EH (cell line): ENCODE data around the gene USF1.
"Not testable (repeated sequence)": the region's sequence is repeated elsewhere in the genome, so short reads cannot be mapped to it uniquely, and the experiment has no call there.

Source experiments
- DNase-seq: peaks from one replicate; pipeline ENCODE4 v3.0.0-alpha.2; 2015; ENCODE audit warnings: low read depth

The USF1 gene

DNA sequence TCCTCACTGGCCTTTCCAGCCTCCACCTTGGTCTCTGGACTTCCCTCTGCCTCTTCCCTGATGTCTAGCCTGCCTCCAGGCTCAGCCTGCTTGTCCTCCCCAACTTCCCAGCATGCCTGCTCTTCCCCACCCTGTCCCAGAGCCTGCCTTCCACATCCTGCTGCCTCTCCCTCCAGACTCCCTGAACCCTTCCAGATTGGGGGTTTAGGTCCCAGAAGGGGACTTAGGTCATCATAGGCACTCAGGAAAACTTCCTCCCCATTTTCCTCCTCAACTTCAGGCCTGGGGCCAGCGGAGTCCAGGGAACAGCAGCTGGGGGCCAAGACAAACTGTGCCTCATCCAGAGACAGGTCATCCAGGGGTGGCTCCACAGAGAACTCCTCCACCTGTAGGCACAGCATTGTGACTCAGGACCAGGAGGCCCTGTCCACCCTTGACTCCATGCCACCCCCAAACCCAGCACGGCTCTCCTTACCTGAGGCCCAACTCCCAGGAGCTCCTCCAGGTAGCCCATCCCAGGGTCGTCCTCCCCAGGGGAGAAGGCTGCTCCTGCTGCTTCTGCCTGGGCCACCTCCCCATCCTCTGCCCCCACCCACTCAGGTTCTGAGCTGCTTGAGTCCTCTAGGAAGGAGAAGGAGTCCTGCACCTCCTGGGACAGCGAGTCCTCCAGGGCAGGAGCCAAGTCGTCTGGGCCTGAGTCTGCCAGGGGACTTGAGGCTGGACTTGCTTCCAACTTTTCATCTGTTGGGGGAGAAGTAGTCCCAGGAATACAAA lies 3.4 kb upstream of the USF1 start:
- no peak for DNase-seq

DNA sequence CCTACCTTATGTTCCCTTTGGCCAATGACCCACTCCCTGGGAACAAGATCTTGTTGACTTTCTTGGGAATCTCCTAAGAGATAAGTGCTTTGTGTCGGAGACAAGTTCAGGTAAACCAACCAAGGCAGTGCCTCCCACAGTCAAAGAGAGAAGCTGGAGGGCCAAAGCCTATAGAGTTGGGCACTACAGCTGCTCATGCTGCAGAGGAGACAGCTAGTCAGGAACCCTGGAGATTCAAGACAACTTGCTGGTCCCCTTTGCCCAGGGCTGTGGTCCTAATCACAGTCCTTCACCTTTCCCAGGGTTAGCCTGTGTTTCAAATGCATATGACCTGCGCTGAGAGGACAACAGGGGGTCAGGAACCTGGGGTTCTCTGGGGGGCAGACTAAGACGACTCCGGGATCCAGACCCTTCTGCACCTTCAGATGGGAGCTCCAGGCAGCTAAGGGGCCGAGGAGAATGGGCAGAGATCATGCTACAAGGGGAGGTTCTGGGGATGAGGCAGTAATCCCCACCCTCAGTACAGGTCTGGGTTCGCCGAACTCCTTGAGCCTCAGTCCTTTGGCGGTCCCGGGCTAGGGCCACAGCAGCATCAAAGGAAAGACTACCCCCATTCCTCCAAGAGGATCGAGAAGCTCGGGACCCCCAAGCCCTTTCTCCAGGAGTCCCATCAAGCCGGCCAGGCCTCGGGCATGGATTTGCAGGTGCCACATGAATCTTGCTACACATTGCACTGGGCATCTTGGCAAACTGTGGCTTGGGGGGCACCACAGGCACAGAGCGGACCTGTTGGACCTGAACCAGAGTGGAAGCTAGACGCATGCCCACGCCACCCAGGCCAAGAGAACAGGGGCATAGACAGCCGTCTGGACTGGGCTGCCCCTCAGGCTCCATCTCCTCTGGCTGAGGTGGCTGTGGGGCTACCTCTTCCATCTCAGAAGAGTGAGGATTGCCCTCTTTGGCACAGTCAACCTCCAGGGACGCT lies 2.0 kb upstream of the USF1 start:
- no peak for DNase-seq

DNA sequence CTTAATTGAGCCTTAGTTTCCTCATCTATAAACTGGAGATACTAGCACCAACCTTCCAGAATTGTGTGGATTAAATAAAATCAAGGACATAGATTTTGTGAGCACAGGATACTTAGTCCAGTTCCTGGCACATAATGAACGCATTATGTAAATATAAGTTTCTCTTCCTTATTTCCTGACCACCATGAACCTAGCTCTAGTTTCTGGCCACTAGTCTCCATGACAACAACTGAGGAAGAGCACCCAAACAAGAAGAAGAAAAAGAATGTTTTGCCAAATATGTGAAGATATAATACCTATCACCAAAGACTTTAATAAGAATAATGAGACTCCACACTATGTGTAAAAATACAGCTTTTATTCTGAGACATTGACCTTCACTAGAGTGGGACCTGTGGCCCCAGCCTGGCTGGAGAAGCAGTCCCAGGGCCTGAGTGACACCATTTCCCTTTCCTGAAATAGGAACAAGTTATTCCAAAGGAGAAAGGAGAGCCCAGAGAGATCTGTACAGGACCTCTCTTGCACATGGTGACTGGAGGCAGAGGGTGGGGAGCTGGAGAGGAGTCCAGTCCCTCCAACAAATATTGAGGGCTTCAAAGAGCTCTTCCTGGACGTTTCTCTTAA lies 940 bp upstream of the USF1 start:
- DNase-seq, result no peak

DNA sequence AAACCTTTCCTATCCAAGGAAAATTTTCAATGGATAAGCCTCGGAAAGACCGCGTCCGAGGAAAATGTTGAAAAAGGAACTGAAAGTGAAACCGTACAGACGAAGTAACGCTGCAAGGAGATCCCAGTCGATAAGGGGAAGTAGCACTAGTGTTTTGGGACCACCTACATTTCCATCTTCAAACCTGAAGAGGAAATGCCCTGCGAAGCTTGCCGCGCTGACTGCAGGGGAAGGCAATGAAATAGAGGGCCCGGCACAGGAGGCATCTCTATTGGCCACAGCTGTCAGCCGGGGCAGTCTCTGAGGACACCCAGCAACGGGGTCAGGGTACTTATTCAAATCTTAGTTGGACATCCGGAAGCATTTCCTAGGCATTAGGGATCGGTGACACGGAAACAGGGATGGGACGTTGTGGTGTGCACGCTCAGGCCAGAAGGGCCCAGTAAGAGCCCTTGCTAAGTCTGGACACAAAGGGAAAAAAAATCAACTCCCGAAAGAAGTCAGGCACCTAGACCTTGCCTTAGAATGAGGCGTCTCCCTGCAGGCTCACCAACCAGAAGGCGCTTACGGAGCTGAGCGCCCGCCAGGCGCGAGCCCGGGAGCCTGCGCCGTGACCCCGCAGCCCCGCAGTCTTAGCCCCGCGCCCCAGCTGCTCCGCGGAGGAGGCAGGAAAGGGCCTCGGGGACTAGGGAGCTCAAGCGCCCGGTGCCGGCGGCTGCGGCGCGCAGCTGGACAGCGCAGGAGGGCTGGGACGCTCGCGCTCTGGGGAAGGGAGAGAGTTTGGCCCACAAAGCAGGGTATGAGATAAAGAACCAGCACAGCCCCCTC lies 655 bp downstream of the USF1 start:
- peak; percentile 80 for DNase-seq

DNA sequence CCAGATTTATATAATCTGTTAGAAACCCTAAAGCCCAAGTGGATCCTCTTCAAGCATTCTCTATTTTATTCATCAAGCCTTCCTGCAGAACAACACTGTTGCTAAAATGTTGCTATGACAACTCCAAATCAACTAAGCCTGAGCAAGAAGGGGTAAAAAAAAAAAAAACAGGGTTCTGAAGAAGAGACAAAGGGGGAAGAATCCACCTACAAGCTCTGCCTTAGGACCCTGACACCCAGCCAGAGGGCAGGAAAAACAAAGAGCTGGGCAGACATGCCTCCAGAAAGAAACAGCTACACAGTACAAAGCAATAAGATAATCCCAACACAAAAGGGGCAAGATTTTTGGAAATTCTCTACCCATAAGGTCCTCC lies 1.3 kb downstream of the USF1 start:
- DNase-seq, result no peak

DNA sequence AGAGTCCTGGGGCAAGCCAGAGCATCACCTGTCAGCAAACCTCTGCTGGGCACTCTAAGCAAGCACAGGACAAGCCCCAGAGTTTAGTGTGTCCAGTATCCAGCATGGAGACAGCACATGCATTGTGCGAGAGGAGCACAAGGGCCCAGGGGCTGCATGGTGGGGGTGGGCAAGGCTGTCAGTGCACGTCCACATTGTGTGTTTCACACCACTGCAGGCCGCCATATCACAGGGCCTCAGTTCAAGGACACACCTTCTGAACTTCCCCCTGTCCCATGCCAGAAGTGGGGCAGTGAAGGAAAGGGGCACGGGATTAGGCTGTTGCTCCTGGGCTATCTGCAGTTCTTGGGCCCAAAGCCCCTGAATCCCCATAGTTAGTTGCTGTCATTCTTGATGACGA lies 6.2 kb downstream of the USF1 start:
- DNase-seq, result no peak

DNA sequence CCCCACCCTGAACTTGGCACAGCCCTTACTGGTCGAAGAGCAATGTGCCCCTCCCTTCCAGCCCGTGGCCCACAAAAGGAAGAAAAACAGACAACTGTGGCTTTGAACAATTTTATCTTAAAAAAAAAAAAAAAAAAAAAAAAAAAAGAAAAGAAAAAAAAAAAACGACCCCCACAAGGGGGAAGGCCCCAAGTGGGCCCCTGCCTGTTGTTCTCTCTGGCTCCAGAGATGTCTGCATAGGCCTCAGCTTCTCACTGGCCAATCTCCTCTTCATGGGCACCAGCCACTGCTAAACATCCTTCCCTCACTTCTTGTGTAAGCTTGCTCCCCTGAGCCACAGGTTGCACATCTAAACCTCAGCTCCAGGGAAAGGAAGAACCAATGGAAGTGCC lies 6.6 kb downstream of the USF1 start:
- no peak for DNase-seq

DNA sequence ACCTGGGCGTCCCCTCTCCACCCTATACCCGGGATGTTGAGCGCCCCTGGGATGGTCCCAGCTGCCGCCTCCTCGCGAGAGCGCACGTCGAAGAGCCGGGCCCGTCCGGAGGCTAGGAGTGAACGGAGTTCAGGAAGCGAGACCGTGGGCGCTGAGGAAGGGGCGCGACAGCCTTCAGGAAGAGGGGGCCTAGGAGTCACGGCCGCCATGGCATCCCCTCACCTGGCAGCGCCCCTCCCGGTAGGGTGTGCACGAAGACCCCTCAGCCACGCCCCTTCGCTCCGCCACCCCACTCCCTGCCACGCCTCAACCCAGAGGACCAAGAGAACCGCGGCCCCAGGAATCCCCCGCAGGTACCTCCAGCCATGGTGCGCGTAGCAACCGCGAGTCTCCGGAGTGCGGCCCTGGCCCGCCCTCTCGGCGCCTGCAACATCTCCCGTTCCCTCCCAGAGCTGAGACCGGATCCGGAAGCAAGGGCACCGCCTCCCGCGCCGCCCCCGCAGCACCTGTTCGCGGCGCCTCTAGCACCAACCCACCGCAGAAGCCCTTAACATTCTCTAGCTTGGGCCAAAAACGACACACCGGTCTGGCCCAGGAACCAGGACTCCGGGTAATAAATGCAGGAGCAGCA lies 7.1 kb downstream of the USF1 start, which contains the start of gene TSTD1:
TSTD1 (minus strand) TSS at position 442 of the 631 bp plus-strand sequence; CDS start at position 367, 75 bp downstream.
- DNase-seq, result no peak

DNA sequence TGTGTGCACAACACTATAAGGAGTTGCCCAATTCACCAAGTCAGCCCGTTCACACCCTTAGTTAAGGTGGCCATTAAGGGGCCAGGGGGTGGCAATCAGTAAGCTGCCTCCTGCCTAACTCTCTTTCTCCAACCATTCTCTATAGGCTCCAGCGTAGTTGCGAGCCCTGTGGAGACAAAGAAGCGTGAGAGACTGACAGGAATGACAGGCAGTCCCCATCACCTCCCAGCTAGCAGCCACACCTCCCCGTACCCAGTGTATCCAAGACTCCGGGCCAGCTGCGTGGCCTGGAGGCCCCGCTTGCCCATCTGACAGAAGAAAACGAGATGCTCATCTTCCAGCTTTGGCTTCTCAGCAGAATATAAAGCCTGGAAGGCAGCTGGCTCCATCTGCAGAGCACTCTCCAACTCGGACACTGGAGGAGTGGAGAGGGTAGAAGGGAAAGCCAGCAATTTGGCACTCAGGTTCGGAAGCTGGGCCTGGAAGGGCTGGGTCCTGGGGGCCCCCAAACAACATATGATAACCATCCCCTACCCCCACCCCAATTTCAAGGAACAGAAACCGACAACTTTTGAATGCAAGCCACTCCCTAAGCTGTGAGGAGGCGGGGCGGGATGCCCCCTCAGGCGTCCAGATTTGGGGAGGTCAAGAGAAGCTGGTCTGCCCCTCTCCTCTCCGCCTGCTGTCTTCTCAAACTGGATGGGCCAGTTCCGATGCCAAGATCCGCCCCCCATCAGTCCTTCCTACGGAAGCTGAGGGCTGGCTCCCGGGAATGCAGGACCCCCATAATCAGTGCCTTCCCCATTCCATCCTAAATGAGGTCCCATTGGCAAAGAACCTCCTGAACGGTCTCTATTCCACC lies 7.9 kb downstream of the USF1 start:
- no peak for DNase-seq

DNA sequence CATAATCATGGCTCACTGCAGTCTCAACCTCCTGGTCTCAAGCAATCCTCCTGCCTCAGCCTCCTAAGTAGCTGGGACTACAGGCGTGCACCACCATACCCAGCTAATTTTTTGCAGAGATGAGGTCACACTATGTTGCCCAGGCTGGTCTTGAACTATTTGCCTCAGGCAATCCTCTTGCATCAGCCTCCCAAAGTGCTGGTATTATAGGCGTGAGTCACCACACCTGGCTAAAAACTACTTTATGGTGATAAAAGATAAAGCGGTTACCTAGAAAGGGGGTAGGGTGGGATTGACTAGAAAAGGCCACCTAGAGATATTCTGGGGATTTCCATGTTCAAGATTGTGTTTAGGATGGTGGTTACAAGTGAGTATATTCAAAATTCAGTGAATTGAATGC lies 12.0 kb downstream of the USF1 start:
- DNase-seq, result peak; percentile 15

DNA sequence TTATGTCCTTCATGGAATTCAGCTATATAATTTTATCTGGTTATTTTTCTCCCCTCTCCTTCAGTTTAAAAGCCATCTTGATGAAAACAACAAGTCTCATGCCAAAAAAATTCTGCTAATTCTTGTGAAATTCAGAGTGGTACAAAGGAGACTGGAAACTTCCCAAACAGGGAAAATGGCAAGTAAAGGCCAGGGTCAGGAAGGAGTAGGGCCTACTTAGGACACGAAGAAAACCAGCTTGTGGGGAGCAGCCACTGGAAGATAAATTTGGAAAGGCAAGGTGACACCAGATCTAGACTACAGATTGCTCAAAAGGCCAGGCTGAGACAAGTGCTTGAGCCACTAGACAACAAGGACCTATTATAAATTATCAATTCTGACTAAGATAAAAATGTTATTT lies 13.4 kb downstream of the USF1 start:
- peak; percentile 12 for DNase-seq

DNA sequence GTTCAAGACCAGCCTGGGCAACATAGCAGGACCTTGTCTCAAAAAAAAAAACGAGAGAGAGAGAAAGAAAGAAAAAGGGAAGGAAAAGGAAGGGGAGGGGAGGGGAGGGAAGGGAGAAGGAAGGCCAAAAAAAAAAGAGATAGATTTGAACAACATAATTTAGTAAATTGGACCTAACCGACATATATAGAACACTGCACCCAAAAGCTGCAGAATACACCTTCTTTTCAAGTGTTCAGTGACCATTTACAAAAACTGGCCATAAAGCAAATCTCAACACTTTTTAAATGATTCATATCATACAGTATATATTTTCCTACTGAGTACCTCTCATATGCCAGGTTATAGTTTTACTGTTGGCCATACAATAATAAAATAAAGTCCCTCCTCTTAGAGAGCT lies 13.9 kb downstream of the USF1 start:
- DNase-seq, result no peak

DNA sequence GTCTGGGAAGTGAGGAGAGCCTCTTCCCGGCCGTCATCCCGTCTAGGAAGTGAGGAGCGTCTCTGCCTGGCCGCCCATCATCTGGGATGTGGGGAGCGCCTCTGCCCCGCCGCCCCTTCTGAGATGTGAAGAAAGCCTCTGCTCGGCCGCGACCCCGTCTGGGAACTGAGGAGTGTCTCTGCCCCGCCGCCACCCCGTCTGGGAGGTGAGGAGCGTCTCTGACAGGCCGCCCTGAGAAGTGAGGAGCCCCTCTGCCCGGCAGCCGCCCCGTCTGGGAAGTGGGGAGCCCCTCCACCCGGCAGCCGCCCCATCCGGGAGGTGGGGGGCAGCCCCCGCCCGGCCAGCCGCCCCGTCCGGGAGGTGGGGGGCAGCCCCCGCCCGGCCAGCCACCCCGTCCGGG lies 16.3 kb downstream of the USF1 start:
- DNase-seq, result not testable (repeated sequence)

DNA sequence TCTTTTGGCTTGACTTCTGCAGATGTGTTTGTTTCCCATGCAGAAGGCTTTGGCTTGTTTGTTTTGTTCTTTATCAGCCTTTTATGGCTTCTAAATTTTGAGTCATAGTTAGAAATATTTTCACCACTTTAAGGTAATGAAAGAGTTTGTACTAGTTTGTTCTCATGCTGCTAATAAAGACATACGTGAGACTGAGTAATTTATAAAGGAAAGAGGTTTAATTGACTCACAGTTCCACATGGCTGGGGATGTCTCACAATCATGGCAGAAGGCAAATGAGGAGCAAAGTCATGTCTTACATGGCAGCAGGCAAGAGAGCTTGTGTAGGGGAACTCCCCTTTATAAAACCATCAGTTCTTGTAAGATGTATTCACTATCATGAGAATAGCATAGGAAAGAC lies 18.8 kb downstream of the USF1 start:
- DNase-seq, result not testable (repeated sequence)

DNA sequence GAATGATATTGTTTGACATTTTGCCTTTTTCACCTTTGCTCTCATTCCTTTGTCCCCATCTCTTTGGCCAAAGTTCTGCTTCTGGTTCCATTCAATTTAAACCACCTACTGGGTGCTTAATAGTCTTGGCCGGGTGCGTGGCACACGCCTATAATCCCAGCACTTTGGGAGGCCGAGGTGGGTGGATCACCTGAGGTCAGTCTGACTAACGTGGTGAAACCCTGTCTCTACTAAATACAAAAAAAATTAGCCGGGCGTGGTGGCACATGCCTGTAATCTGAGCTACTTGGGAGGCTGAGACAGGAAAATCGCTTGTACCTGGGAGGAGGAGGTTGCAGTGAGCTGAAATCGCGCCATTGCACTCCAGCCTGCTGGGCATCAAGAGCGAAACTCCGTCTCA lies 23.3 kb downstream of the USF1 start:
- DNase-seq, result not testable (repeated sequence)

DNA sequence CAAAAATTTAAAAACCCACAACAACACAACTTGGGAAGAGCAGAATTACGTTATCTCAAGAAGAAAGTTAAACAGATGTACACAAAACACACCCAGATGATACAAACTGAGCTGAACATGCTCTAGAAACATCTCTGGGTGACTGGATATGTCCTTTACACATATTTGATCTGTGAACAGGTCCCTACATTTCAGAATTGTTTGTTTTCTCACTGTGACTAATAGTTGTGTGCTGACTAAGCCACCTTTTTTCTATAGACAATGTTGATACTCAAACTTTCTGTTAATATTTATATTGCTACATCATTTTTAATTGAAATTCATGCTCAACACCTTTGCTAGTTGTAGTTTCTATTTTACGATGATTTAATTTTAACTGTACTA lies 23.8 kb downstream of the USF1 start:
- DNase-seq, result no peak

DNA sequence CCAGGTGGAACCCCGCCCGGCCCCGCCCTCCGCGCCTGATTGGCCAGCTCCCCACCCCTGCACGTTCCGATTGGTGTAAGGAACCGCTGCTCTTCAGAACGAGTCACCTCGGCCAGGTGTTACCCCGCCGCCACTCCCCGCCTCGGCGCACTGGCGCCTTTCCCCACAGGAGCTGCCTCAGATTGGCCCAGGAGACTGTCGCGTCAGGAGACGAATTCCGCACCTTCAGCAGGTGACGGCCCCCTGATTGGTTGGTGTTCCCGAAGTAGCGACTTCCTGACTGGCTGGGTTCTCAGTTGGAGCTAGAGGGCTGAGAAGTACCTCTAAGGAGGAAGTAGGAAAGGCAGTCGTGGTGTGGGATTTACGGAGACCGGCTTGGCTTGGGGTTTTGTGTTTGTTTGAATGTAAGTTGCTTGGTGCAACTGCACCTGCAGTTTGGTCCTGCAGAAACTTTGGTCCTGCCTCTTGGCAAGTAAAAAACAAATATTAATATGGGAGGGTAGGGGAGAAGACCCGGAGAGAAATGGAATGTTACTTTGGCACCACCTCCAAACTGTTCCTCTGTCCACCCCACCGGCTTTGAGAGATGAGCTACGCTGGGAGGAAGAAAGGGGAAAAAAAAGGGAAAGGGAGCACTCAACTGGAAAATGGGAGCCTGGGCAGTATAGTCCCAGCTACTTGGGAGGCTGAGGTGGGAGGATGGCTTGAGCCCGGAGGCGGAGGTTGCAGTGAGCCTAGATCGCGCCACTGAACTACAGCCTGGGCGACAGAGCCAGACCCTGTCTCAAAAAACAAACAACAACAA lies 24.4 kb downstream of the USF1 start:
- DNase-seq, result peak; percentile 49

DNA sequence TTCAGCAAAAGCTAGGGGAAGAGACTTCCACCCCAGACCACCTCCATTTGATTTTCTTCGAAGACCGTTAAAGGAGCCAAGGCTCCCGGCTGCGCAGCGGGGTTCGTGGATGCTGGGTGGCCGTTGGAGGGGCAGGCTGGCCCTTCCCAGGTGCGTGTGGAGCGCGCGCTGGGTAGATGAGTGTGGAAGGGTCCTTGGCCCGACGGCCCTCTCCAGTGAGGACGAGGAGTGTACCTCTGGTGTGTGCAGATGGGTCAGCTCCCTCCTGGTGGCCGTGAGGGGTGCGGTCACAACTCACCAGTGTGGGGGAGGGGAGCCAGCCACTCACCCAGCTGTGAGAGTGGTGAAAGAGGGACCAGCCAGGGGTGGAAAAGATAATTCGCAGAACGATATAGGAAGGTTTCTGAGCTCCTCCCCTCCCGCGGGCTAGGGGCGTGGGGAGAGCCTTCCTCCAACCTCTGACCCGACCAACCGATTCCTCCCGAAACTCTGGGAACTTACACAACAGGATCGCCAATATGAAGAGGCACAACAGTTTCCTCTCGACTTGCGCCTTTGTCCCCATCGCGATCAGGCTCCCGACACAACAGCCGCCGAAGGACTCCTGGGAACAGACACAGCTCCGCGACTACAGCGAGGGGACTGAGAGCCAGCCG lies 25.1 kb downstream of the USF1 start, which contains the start of gene F11R:
F11R (minus strand) TSS at position 644 of the 656 bp plus-strand sequence; CDS start at position 565, 79 bp downstream.
- DNase-seq, result no peak
